AG09309 (cell line): ENCODE data around the gene DCHS1.

Experiments used
- DNase-seq: peaks from one replicate; pipeline ENCODE4 v3.0.0-alpha.2; 2010; ENCODE audit warnings: low read depth
- H3K4me3 ChIP-seq: 2 replicates; pipeline ENCODE4 v1.5.1; 2011; ENCODE audit warnings: mild to moderate bottlenecking, low read depth, low read length, moderate library complexity; ENCODE audit not compliant: control insufficient read depth
- CTCF ChIP-seq: IDR thresholded peaks from 2 replicates; pipeline ENCODE4 v1.5.1; 2011; ENCODE audit warnings: mild to moderate bottlenecking, low read depth, low read length, inconsistent platforms; ENCODE audit not compliant: insufficient read depth, control insufficient read depth; ENCODE audit errors: missing control alignments

Gene DCHS1

GRCh38 chr11:6667733-6668374 is 12.2 kb upstream of the DCHS1 start:
- no peak overlapping the region for H3K4me3 ChIP-seq
- TF ChIP-seq CTCF, result peak; percentile 52
- DNase-seq, result no peak

- DNase-seq, result no peak
- H3K4me3 ChIP-seq, result no peak overlapping the region
- TF ChIP-seq CTCF, result no peak
Measured at GRCh38 chr11:6666302-6667183, 10.9 kb upstream of the DCHS1 start.

- no peak for TF ChIP-seq CTCF
- no peak overlapping the region for H3K4me3 ChIP-seq
- DNase-seq, result no peak
Measured at GRCh38 chr11:6664551-6664950, 8.9 kb upstream of the DCHS1 start.

GRCh38 chr11:6663794-6664469 is 8.3 kb upstream of the DCHS1 start:
- no peak overlapping the region for H3K4me3 ChIP-seq
- no peak for DNase-seq
- TF ChIP-seq CTCF, result no peak

GRCh38 chr11:6660712-6661111 is 5.1 kb upstream of the DCHS1 start:
- no peak for TF ChIP-seq CTCF
- no peak overlapping the region for H3K4me3 ChIP-seq

GRCh38 chr11:6658647-6659046 is 3.0 kb upstream of the DCHS1 start:
- no peak for DNase-seq
- no peak overlapping the region for H3K4me3 ChIP-seq
- no peak for TF ChIP-seq CTCF

More at GRCh38 chr11:6660712-6661111, 5.1 kb upstream of the DCHS1 start:
- DNase-seq, result no peak
